Brain pericyte (primary cell): ENCODE data around the gene CTBP2.
"Not testable (repeated sequence)": the region's sequence is repeated elsewhere in the genome, so short reads cannot be mapped to it uniquely, and the experiment has no call there.

Source experiments
- DNase-seq: peaks from one replicate; pipeline ENCODE4 v3.0.0-alpha.2; 2012; ENCODE audit warnings: low read depth, low spot score

CTBP2 gene

GRCh38 chr10:124997771-124998623 is 162.4 kb downstream of the CTBP2 start:
- no peak for DNase-seq

DNA sequence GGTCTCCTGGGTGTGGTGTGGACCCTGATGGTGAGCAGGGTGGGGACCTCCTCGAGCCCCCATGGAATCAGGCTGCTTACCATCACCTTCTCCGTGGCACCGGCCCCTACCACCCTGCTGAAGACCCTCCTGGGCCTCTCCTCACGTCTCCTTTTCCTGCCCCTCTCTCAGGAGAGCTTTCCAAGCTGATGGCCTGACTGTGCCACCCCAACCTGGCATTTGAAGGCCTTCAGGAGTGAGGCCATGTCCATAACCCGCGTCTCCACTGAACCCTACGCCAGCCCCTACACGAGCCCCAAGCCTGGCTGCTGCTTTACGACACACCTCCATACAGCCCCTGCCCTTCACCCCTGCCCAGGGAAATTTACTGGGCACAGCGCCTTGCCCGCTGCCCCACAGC is 163.1 kb downstream of the CTBP2 start:
- DNase-seq, result no peak

GRCh38 chr10:124996854-124997215 is 163.5 kb downstream of the CTBP2 start:
- DNase-seq, result no peak

GRCh38 chr10:124996127-124996853 is 164.1 kb downstream of the CTBP2 start:
- no peak for DNase-seq

- DNase-seq, result no peak
These were observed 164.8 kb downstream of the CTBP2 start for GRCh38 chr10:124995605-124996004.

GRCh38 chr10:124994573-124995473 is 165.5 kb downstream of the CTBP2 start:
- no peak for DNase-seq

DNA sequence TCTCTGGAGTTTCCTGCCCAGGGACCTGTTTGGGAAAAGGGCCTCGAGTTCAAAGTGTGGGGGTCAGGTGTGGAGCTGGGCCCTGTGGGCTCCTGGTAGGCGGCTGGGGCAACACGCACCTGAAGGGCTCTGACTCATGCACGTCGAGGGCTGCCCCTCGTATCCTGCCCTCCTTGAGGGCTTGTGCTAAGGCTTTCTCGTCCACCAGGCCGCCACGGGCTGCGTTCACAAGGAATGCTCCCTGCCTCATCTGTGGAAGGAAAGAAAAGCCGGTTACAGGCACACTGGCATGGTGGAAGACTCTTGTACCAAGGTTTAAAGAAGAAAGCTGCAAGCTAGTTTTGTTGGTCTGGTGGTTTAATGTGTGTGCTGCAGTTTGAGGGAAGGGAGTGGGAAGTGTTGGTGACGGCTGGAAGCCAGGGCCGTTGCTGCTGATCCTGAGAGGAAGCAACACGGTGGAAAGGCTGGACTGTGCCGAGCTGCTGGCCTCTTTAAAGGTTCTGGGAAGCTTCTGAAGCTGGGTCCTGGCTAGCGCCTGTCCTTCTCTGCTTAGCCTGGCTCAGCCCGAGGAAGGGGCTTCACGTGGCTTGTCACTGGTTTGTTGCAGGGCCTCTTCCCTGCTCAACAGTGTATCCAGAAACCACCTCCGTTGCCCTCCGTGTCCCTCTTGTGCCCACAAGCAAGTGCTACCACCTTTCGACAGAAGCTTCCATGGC is 166.5 kb downstream of the CTBP2 start:
- no peak for DNase-seq

GRCh38 chr10:124993345-124993708 is 167.0 kb downstream of the CTBP2 start:
- DNase-seq, result no peak

DNA sequence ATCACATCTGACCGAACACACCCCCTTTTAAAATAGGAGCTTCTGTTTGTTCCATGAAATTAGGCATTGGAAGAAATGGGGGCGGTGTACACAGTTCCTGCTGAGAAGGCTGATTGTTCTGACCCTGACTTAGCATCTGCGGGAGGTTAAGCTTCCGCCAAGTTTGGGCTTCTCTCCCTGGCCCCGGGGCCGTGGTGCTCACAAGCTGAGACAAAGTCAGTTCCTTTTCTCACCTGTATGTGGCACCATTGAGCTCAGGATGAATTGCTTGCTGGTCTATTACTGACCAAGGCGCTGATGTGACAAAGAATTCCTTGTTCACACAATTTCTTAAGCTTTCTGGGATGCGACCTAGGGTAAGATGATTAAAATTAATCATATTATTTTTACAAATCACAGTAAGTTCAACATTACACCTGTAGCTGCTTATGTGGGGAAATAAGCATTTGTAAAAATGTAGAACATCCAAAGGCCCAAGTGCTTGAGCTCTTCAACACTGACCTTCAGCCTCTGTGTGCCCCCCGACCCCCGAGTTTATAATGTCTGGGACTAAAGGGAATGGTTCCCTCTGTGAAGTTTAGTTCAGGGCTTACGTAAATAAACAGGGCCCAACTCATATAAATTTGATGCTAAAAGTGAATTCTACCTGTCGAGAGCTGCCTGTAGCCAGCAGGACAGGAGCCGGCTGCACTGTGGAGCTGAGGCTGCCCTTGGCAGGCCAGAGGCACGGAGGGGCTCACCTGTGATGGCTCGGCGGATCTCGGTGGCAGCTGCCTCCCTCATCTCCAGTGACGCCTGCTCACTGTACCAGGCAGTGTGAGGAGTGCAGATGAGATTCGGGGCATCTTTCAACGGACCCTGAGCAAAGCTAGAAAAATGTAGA is 167.7 kb downstream of the CTBP2 start:
- no peak for DNase-seq

- DNase-seq, result no peak
These were observed 168.5 kb downstream of the CTBP2 start for GRCh38 chr10:124991835-124992234.

DNA sequence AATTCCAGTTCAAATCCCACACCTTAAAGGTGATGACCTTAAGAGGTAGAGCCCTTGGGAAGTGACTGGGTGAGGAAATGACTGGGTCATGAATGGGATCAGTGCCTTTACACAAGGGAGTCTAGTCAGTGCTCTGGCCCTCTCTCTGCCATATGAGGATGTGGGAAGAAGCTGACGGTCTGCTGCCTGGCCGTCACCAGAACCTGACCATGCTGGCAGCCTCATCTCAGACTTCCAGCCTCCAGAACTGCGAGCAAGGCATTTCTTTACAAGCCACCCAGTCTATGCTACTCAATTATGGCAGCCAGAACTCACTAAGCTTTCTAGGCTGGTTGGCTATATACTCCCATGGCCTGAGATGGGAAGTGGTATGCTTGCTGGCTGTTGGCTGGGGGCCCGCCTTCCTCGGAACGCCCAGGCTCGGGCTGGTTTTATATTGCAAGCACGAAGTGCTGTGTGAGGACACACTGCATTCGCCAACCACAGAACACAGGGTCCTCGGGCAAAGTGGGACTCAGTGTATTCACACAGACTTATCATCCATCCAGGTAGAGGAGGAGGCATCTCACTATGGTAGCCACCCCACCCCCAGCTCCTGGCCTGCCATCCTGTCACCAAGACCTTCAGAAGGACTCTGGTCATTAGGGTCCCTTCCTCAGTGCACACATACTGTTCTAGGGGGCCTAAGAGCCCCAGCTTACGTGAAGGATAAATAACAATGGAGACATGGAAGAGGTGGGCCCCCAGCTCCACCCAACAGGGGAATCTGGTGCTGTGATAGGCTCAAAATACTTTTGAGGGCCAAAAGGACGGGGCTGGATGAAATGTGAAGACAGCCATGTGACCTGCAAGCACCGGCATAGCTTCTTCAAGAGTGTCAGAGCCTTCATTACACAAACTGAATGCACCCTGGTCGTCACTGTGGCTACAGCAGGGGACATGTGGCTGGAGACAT is 169.4 kb downstream of the CTBP2 start:
- DNase-seq, result no peak

DNA sequence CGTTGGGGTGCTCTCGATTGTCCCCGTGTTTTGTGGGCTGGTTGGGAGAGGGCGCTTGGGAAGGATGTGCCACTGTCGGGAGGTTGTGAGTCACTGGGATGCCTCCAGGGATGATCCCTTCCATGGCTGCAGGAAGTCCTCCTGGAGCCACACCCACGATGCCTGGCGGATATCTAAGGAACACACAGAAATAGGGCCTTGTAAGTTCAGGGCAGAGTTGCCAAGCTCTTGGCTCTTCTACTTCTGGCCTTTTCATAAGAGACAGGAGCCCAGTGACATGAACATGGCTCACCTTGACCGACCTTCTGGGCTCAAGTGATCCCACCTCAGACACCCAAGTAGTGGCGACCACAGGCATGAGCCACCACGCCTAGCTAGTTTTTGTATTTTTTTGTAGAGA is 170.8 kb downstream of the CTBP2 start:
- DNase-seq, result no peak

DNA sequence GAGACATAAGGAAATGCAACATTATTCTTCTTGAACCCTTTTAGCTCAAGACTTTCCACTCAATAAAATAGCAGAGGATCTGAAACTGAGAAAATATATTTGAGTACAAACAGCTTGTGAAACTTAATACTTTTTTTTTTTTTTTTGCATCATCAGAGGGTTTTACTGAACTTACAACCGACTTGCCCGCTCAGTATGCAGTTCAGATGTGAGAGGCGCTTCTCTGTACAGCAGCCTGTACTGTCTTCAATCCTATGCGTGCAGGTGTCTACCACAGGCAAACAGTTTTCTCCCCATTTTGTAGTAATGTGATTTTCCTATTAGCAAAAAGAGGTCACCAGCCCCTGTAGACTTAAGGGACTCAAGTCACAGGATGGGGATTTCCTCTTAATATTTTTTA is 171.6 kb downstream of the CTBP2 start:
- not testable (repeated sequence) for DNase-seq

- DNase-seq, result no peak
These were observed 172.6 kb downstream of the CTBP2 start for GRCh38 chr10:124987788-124988187.

- no peak for DNase-seq
These were observed 175.2 kb downstream of the CTBP2 start for GRCh38 chr10:124985162-124985561.

DNA sequence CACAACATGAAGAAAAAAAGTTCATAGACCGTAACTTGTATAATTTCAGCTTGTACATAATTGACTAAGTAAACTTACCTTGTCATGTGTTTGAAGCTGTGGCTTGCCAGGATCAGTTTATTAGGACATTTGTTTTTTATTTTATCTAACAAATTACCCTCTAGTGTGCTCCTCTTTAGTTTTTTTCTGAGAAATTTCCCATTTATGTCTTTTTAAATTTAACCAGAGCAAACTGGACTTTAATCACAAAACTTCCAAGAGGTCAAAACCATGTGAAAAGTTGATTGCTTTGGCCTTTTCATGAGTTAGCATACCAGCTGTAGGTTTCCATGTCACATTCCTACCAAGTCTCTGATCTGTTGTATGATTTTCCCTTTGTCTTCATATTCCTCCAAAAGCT is 176.0 kb downstream of the CTBP2 start:
- no peak for DNase-seq

GRCh38 chr10:124983321-124983720 is 177.0 kb downstream of the CTBP2 start:
- DNase-seq, result no peak

- DNase-seq, result no peak
These were observed 182.0 kb downstream of the CTBP2 start for GRCh38 chr10:124978376-124978725.

GRCh38 chr10:124977648-124978375 is 182.6 kb downstream of the CTBP2 start:
- DNase-seq, result no peak
